K562 (cell line): ENCODE data around the gene GALNT15. TPM values are rescaled to one million over a fixed set of nuclear protein-coding genes. Genes with fewer than 3 reads are reported as not detected.

Experiments used
- ATAC-seq: fragments of 200-7000 bp; cut with Tn5 transposase; 3 replicates; pipeline ENCODE4 v1.9.1; 2020; ENCODE audit warnings: moderate library complexity
- BruUV-seq: library from RNA; stranded (reverse); fragments of 400-500 nt; replicated peaks from 2 replicates; lab custom pipeline; 2021; lab: Mats Ljungman, UMichigan
- CTCF ChIA-PET: fragments of 300-600 bp; formaldehyde crosslinking; extraction: SDS; loops from one replicate; lab custom pipeline; 2021; ENCODE audit warnings: low intra/inter-chr PET ratio; lab: Yijun Ruan, JAX
- POLR2A ChIA-PET: fragments of 300-600, 350-650 bp; sonication (Branson Sonifier 250); formaldehyde crosslinking; extraction: SDS; loops from one replicate; lab custom pipeline; 2021; ENCODE audit warnings: antibody characterized with exemption, inconsistent platforms; lab: Yijun Ruan, JAX
- DNase-seq, 4 experiments: peaks; one replicate each; pipeline versions ENCODE4 v3.0.0 to v3.0.0-alpha.2; 2011 to 2018; ENCODE audit warnings: low spot score in 3 of 4, mixed read lengths in 3 of 4; ENCODE audit errors: extremely low read depth in 1 of 4
- FAIRE-seq: peaks from 2 replicates; lab custom pipeline; 2011; peaks lifted over from hg19 to GRCh38; lab: Jason Lieb, UNC
- H2AFZ ChIP-seq: 2 replicates; pipeline ENCODE4 v1.6.0; 2011; ENCODE audit warnings: low read depth, low read length, control low read depth, inconsistent platforms
- H3K27ac ChIP-seq: fragments of 200-600 bp; 3 replicates; pipeline ENCODE4 v1.8.0; 2011; ENCODE audit warnings: low read depth, mild to moderate bottlenecking, control low read depth, inconsistent platforms, low read length, moderate library complexity, mixed read lengths; ENCODE audit errors: extremely low read depth
- H3K27me3 ChIP-seq, 2 experiments: fragments of 300-600 bp in 1 of 2; 2 replicates in 1 of 2; 3 replicates in 1 of 2; pipeline versions ENCODE4 v1.6.0 to v1.8.0; 2011; ENCODE audit warnings: inconsistent platforms in 2 of 2, low read length in 2 of 2, mild to moderate bottlenecking in 1 of 2, mixed read lengths in 1 of 2, moderate library complexity in 1 of 2; ENCODE audit not compliant: control insufficient read depth in 2 of 2, insufficient read depth in 2 of 2
- H3K36me3 ChIP-seq: fragments of 300-600 bp; 3 replicates; pipeline ENCODE4 v1.8.0; 2011; ENCODE audit warnings: mild to moderate bottlenecking, low read length, inconsistent platforms; ENCODE audit not compliant: control insufficient read depth, insufficient read depth
- H3K4me1 ChIP-seq, 2 experiments: fragments of 200-600 bp in 1 of 2; replicated peaks in 1 of 2; 2 replicates in 1 of 2; 3 replicates in 1 of 2; pipeline versions ENCODE4 v1.5.1 to v1.8.0; 2011; ENCODE audit warnings: inconsistent platforms in 2 of 2, low read length in 2 of 2, mild to moderate bottlenecking in 1 of 2, mixed read lengths in 1 of 2, moderate library complexity in 1 of 2; ENCODE audit not compliant: control insufficient read depth in 2 of 2, insufficient read depth in 2 of 2
- H3K4me2 ChIP-seq: 2 replicates; pipeline ENCODE4 v1.6.1; 2011; ENCODE audit warnings: low read length, control low read depth, inconsistent platforms, mixed read lengths; ENCODE audit not compliant: insufficient read depth
- H3K4me3 ChIP-seq: fragments of 200-600 bp; sonication (generic), shearing (Covaris generic); 2 replicates; pipeline ENCODE4 v1.5.1; 2016; ENCODE audit warnings: control low read depth, inconsistent platforms
- H3K79me2 ChIP-seq: fragments of 200-600 bp; 3 replicates; pipeline ENCODE4 v1.8.0; 2011; ENCODE audit warnings: low read length, inconsistent platforms; ENCODE audit not compliant: control insufficient read depth, insufficient read depth
- H3K9ac ChIP-seq, 2 experiments: 2 replicates each; pipeline versions ENCODE4 v1.6.0 to v1.6.1; 2011; ENCODE audit warnings: low read depth in 2 of 2, low read length in 2 of 2, control low read depth in 1 of 2, inconsistent platforms in 1 of 2, mild to moderate bottlenecking in 1 of 2, mixed read lengths in 1 of 2; ENCODE audit not compliant: insufficient read depth in 1 of 2
- H3K9me1 ChIP-seq: one replicate; pipeline ENCODE4 v1.6.0; 2011; ENCODE audit warnings: inconsistent platforms, mild to moderate bottlenecking, low read length, moderate library complexity; ENCODE audit not compliant: control insufficient read depth, insufficient read depth
- H3K9me3 ChIP-seq: replicated peaks from 2 replicates; pipeline ENCODE4 v1.5.1; 2011; ENCODE audit warnings: low read depth, low read length, inconsistent platforms; ENCODE audit not compliant: control insufficient read depth, insufficient read depth
- H4K20me1 ChIP-seq: replicated peaks from 2 replicates; pipeline ENCODE4 v1.6.1; 2011; ENCODE audit warnings: low read length, inconsistent platforms, mixed read lengths; ENCODE audit not compliant: control insufficient read depth, insufficient read depth
- ESRRB ChIP-seq: fragments of 250-450 bp; sonication (Bioruptor Pico); IDR thresholded peaks from 2 replicates; pipeline ENCODE4 v1.5.0; 2020; ENCODE audit warnings: mild to moderate bottlenecking, moderate library complexity, borderline replicate concordance
- HMG20A ChIP-seq: fragments of 450-650 bp; formaldehyde crosslinking; conservative IDR thresholded peaks from 2 replicates; pipeline ENCODE4 v1.4.0; 2020; ENCODE audit warnings: mild to moderate bottlenecking, mixed read lengths
- POLR2A ChIP-seq: fragments of 450-650 bp; conservative IDR thresholded peaks from 2 replicates; pipeline ENCODE4 v1.6.1; 2016
- PTBP1 ChIP-seq: fragments of 200-400 bp; formaldehyde crosslinking; IDR thresholded peaks from 2 replicates; pipeline ENCODE4 v1.6.1; 2017; ENCODE audit warnings: low read depth, low read length
- ZFPM2 ChIP-seq: fragments of 250-450 bp; sonication (Bioruptor Pico); IDR thresholded peaks from 2 replicates; pipeline ENCODE4 v1.5.1; 2022; ENCODE audit warnings: mild to moderate bottlenecking
- ZNF449 ChIP-seq: fragments of 250-450 bp; sonication (Bioruptor Pico); IDR thresholded peaks from 2 replicates; pipeline ENCODE4 v1.8.0; 2022; ENCODE audit warnings: moderate library complexity, mild to moderate bottlenecking, inconsistent platforms
- WGBS: fragments of 100-300 bp; shearing (Covaris generic); methylation state at CpG from one replicate; pipeline ENCODE4 v1.1.6; 2016; ENCODE audit warnings: low coverage, mixed read lengths; ENCODE audit not compliant: insufficient coverage; ENCODE audit errors: missing lambda C conversion rate; 5-methylcytosine and 5-hydroxymethylcytosine counted together
- in situ Hi-C: fragments of 300-500 bp; cut with MboI; formaldehyde crosslinking; loops from 4 replicates; pipeline ENCODE4 v1.15.0; 2018; ENCODE audit warnings: inconsistent platforms, mixed read lengths
- intact Hi-C: fragments of 100-400 bp; cut with micrococcal nuclease; formaldehyde crosslinking; loops from 2 replicates; pipeline ENCODE4 v1.14.2; 2022
- polyA plus RNA-seq, 8 experiments: library from polyadenylated mRNA; depleted of rRNA in 4 of 8; stranded (reverse) in 5 of 8; unstranded in 3 of 8; fragments of >200 nt; fragmentation: Nextera tagmentation in 2 of 8; fragmentation: Illumina TruSeq in 1 of 8; extraction: Ambion mirVana in 2 of 8; extraction: Trizol in 1 of 8; gene quantifications; 2 replicates each; pipeline versions ENCODE4 v1.2.1 to v1.2.3, GENCODE V29; 2011 to 2014; ENCODE audit warnings: inconsistent platforms in 1 of 8, missing spikeins in 1 of 8
- total RNA-seq, 7 experiments: library from RNA; depleted of rRNA in 6 of 7; stranded (reverse); fragments of >200 nt in 6 of 7; fragmentation: Illumina TruSeq in 2 of 7; extraction: Trizol in 2 of 7; gene quantifications; 2 replicates each; pipeline versions ENCODE4 v1.2.1 to v1.2.3, GENCODE V29; 2011 to 2021; ENCODE audit warnings: low replicate concordance in 1 of 7
- TF ChIP-seq, protein P1 (sequence below): fragments of 250-450 bp; sonication (Bioruptor Pico); IDR thresholded peaks from 2 replicates; pipeline ENCODE4 v1.8.0; 2021; ENCODE audit warnings: moderate library complexity, mild to moderate bottlenecking, inconsistent platforms
- TF ChIP-seq, protein P2 (sequence below), 2 experiments: fragments of 450-650 bp; IDR thresholded peaks; 2 replicates each; pipeline ENCODE4 v1.6.1; 2018; ENCODE audit warnings: mild to moderate bottlenecking in 2 of 2, low read depth in 1 of 2; ENCODE audit not compliant: partially characterized antibody in 2 of 2
- TF ChIP-seq, protein P3 (sequence below): fragments of 250-450 bp; sonication (Bioruptor Pico); IDR thresholded peaks from 2 replicates; pipeline ENCODE4 v1.9.0; 2021; ENCODE audit warnings: mild to moderate bottlenecking, inconsistent platforms

The GALNT15 gene
- total and polyA plus RNA-seq, 9 of the 15 experiments (the other 6 are each of a cell fraction or from before 2014, with no cell fraction given), result not detected

GRCh38 chr3:16277471-16277870 lies 103.0 kb downstream of the GALNT15 start (continued):
- no peak for TF ChIP-seq PTBP1

DNA sequence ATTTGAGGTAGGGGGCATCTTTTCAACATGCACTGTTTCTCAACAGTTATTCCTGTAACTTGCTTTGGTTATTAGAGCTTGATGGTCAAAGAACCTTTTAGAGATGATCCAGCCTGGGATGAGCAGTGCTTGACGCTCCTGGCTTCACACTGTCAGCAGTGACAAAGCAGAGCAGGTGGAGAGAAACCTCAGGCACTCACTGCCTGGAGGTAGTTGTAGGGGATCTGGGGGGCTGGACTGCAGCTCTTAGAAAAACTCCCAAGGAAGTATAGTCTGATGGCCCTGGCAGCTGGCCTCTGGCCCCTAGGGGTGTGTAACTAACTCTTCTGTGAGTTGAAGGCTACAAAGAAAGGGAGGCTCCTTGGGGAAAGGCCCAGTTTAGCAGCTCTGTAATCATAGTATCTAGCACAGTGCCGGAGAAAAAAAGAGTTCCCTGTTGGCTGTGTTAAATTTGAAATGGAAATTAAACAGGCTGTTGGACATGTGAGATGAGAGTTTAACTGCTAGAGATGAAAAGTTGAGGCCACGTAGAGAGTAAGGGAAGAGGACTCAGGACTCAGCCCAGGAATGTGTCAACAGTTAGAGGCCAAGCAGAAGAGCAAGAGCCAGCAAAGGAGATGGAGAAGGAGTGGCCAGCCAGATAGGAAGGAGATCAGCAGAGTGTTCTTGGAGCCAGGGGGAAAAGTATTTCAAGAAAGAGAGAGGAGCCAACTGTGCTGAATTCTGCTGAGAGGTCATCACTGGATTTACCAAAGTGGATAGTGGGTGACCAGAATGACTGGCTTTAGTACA lies 104.7 kb downstream of the GALNT15 start:
- Histone ChIP-seq H3K27ac (no peak overlapping the region), H3K79me2 (0 out of 3 replicates have a peak, but pooled peaks cover 3% of the 10 kb centered on the region), H3K36me3 (peaks cover 93% of the 10 kb centered on the region), H4K20me1 (no peaks in the 10 kb centered on the region; the same call in 1 of the 2 replicates), H3K4me3 (no peak overlapping the region), H3K9me1 (no peaks in the 10 kb centered on the region), H3K27me3 (no peaks in the 10 kb centered on the region), H2AFZ (no peak overlapping the region), H3K4me1 (no peaks in the 10 kb centered on the region), H3K9ac (no peak overlapping the region), H3K9me3 (no peaks in the 10 kb centered on the region), H3K4me2 (no peak overlapping the region)
- DNase-seq (no peak), ATAC-seq (no peak; the same call in 2 of the 3 replicates), FAIRE-seq (no peak)
- CTCF ChIA-PET, result no interaction called here
- BruUV-seq, result no TSS peak
- POLR2A ChIA-PET, result interaction anchor here (0.6 to 2.2 kb wide), 5 partner anchors 9 to 1918 kb away, joined by 3 to 11 read pairs (median 4); partner anchors contain the start of genes DPH3 and OXNAD1
- in situ Hi-C loops (no loop called here), intact Hi-C loops (no loop called here)
- 87% methylated on average over 3 of the region's 3 CpGs for WGBS
- TF ChIP-seq ESRRB, result no peak
- TF ChIP-seq, protein P1, sequence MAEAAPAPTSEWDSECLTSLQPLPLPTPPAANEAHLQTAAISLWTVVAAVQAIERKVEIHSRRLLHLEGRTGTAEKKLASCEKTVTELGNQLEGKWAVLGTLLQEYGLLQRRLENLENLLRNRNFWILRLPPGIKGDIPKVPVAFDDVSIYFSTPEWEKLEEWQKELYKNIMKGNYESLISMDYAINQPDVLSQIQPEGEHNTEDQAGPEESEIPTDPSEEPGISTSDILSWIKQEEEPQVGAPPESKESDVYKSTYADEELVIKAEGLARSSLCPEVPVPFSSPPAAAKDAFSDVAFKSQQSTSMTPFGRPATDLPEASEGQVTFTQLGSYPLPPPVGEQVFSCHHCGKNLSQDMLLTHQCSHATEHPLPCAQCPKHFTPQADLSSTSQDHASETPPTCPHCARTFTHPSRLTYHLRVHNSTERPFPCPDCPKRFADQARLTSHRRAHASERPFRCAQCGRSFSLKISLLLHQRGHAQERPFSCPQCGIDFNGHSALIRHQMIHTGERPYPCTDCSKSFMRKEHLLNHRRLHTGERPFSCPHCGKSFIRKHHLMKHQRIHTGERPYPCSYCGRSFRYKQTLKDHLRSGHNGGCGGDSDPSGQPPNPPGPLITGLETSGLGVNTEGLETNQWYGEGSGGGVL, result no peak
- no peak for TF ChIP-seq POLR2A
- no peak for TF ChIP-seq ZFPM2 (CRISPR knock-in tag)
- TF ChIP-seq HMG20A (CRISPR knock-in tag), result no peak
- TF ChIP-seq, protein P2, sequence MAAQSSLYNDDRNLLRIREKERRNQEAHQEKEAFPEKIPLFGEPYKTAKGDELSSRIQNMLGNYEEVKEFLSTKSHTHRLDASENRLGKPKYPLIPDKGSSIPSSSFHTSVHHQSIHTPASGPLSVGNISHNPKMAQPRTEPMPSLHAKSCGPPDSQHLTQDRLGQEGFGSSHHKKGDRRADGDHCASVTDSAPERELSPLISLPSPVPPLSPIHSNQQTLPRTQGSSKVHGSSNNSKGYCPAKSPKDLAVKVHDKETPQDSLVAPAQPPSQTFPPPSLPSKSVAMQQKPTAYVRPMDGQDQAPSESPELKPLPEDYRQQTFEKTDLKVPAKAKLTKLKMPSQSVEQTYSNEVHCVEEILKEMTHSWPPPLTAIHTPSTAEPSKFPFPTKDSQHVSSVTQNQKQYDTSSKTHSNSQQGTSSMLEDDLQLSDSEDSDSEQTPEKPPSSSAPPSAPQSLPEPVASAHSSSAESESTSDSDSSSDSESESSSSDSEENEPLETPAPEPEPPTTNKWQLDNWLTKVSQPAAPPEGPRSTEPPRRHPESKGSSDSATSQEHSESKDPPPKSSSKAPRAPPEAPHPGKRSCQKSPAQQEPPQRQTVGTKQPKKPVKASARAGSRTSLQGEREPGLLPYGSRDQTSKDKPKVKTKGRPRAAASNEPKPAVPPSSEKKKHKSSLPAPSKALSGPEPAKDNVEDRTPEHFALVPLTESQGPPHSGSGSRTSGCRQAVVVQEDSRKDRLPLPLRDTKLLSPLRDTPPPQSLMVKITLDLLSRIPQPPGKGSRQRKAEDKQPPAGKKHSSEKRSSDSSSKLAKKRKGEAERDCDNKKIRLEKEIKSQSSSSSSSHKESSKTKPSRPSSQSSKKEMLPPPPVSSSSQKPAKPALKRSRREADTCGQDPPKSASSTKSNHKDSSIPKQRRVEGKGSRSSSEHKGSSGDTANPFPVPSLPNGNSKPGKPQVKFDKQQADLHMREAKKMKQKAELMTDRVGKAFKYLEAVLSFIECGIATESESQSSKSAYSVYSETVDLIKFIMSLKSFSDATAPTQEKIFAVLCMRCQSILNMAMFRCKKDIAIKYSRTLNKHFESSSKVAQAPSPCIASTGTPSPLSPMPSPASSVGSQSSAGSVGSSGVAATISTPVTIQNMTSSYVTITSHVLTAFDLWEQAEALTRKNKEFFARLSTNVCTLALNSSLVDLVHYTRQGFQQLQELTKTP (IDR thresholded peaks at IDR 0.05; ENCODE audit: low read depth in 1 of 2, partially characterized antibody in 2 of 2), result no peak
- TF ChIP-seq, protein P3, sequence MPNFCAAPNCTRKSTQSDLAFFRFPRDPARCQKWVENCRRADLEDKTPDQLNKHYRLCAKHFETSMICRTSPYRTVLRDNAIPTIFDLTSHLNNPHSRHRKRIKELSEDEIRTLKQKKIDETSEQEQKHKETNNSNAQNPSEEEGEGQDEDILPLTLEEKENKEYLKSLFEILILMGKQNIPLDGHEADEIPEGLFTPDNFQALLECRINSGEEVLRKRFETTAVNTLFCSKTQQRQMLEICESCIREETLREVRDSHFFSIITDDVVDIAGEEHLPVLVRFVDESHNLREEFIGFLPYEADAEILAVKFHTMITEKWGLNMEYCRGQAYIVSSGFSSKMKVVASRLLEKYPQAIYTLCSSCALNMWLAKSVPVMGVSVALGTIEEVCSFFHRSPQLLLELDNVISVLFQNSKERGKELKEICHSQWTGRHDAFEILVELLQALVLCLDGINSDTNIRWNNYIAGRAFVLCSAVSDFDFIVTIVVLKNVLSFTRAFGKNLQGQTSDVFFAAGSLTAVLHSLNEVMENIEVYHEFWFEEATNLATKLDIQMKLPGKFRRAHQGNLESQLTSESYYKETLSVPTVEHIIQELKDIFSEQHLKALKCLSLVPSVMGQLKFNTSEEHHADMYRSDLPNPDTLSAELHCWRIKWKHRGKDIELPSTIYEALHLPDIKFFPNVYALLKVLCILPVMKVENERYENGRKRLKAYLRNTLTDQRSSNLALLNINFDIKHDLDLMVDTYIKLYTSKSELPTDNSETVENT (CRISPR knock-in tag), result no peak
- TF ChIP-seq ZNF449 (CRISPR knock-in tag), result no peak
